GM21515 (cell line): Measurements from ENCODE around the gene PTPRD.
"Not testable (repeated sequence)": the region's sequence is repeated elsewhere in the genome, so short reads cannot be mapped to it uniquely, and the experiment has no call there.

ENCODE experiments used
- ATAC-seq: cut with Tn5 transposase; IDR thresholded peaks from one replicate; pipeline ENCODE4 v1.9.1; 2021; ENCODE audit not compliant: unreplicated experiment

The PTPRD gene

DNA sequence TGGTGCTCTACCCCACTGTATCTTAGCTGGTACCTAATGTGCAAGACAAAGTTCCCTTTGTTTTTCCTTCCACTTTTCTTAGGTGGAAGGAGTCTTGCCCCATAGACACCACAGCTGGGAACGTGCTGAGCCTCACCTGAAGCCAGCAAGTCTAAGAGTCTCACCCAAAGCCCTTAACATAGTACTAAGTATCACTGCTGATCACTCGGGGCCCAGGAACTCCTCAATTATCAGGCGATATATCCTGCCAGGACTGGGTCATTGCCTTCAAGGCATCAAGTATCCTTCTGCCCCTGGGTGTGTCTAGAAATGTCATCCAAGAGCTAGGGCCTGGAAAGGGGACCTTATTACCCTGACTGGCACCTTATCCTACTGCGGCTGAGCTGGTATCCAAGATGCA is 123.9 kb downstream of the PTPRD start:
- ATAC-seq = no peak

DNA sequence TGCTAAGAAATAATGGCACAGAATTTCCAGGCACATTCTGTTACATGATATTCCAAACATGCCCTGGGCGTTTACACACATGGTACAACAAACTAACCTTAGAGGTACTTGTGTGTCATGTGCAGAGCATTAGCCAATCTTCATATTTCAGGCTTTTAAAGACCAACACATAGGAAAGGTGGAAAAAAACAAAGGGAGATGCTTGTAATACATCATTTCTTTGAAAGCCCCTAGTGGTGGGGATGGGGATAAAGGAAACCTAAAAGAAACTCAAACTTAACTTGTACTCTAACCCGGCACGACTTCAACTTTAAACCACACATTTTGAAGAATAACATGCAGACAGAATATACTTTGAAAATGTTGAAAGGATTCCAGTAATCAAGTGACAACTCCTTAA is 133.6 kb downstream of the PTPRD start:
- ATAC-seq = no peak

DNA sequence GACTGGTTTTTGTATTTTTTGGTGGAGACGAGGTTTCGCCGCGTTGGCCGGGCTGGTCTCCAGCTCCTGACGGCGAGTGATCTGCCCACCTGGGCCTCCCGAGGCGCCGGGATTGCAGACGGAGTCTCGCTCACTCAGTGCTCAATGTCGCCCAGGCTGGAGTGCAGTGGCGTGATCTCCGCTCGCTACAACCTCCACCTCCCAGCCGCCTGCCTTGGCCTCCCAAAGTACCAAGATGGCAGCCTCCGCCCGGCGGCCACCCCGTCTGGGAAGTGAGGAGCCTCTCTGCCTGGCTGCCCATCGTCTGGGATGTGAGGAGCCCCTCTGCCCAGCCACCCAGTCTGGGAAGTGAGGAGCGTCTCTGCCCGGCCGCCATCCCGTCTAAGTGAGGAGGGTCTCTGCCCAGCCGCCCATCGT is 163.6 kb downstream of the PTPRD start:
- not testable (repeated sequence) for ATAC-seq

DNA sequence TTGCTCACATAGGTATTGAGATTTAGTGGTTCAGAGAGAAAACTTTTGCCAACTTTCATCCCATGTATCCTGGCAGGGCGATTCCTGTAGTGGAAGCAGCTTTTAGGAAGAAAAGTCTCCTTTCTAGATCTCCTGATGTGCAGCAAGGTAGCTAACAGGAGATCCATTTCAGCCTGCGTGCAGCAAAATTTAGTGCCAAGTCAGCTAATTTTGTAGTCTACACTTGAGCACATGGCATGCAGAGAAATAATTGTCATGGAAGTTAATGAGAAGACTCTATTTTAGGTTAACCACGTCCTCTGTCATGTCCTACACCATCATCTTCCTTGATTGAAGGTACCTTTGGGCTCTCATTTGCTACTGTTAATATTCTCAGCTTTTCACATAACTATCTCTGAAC is 165.8 kb downstream of the PTPRD start:
- no peak for ATAC-seq

DNA sequence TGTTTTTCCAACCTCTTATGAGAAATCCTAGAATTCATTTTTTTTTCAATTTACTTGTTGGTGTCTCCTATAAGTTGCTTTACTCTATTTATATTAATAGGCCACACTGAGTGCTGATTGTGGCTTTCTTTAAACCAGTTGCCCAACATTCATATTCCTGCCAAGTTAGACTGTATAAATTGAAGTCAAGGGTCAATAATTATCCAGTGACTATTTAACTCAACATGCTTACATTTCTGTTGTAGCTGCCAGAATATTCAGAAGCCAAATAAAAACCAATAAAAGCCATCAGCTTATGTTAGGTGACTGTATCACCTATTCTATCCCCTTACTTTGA is 169.0 kb downstream of the PTPRD start:
- ATAC-seq = no peak

DNA sequence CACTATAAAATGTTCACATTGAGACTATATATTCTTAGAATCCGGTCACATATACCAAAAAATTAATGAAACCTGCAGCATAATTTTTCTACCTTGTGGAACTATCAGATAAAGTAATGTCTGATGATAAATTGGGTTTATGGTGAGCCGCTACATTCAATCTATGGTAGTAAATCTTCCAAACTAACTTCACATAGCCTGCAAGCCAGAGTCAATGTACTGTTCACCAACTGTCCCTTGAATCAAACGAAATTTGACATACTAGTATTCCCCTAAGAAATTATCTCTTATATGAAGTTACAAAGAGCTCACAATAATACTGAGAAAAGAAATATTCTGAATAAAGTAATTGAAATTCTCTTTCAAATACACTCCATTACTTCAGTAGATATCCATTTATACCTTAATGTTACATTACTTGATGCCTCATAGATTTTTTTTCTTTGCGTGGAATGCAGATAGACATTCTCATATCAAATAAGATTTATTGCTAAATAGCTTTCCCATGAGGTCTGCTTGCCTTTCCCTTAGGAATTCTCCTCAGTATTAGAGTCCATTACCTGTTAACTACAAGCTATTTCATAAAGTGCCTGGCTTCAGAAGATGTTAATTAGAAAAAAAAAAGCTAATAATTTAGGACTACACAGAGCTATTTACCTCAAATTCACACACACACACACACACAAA is 169.5 kb downstream of the PTPRD start:
- ATAC-seq = no peak

DNA sequence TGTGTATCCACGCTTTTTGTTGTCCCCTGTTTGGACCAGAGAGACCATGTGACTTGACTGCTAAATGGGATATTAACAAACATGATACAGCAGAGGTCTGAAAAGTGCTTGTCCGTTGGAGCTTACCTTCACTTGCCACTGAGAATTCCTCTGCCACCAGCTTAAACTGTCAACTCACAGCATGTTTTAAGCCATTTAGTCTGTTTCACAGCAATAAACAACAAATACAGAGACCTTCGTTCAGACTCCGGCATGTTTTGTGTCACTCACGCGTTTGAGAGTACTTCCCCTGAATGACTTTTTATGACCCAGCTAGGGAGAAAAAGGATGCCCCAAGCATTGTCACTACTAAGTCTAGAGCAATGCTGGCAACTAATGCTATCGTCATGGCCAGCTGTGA is 173.8 kb downstream of the PTPRD start:
- no peak for ATAC-seq

DNA sequence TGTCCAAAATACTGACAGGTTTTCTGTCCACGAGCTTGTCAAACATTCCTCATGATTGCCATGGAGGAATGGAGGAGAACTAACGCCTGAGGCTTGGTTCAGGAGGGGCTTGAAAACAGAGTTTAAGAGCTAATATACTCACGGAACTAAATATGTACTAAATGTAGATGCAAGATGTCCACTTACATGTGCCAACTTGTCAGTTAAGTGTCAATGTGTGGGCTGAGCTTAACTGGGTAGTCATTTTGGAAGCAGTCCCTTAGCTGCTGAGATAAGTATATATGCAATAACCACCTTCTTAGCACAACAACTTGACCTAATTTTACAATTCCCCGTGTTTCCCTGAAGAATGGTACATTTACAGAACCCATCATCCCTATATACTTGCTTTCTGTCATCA is 176.0 kb downstream of the PTPRD start:
- no peak for ATAC-seq

DNA sequence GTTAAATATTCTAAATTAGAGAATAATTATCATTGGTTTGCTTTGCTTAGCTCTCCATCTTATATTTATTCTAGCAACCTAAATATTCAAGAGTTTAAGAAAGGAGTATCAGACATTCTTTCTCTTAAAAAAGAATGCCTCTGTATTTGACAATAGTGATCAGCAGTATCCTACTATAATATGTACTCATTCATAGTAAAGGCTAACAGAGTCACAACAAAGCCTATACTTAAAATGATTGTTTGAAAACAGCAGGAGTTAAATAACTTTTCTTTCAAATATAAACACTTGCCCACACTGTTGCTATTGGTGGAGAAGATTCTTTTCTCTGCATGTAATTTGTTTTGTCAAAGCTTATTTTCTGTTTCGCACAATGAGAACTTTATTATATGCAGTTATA is 178.4 kb downstream of the PTPRD start:
- ATAC-seq = no peak

DNA sequence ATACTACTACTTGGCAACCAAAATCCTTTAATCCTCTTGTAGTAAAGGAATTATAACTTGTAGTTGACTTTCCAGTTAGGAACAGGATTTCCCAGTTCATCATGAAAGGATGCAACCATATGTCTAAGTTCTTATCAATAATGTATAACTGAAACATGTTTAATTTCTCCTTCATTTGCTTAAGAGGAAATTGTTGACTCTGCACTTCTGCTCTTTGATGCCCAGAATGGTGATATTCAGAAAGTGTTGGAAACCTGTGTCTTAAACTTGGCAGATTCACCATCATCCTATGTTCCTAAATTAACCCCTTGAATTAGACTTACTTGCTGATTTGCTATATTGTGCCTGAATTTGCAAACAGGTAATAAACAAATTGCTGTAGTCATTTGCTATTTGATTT is 201.5 kb downstream of the PTPRD start:
- ATAC-seq = no peak

DNA sequence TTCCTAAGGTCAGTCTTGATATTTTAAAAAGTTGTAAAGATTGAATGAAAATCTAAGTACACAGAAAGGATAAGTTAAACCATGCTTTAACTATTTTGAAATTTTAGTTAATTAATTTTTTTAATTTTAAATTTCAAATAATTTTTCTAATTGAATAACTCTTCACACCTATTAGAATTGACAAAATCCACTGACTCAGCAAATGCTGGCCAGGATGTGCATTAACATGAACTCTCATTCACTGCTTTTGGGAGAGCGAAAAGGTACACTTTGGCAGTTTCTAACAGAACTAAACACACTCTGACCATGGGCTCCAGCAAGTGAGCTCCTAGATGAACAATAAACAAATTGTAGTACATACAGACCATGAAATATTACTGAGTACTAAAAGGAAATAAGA is 209.5 kb downstream of the PTPRD start:
- no peak for ATAC-seq

DNA sequence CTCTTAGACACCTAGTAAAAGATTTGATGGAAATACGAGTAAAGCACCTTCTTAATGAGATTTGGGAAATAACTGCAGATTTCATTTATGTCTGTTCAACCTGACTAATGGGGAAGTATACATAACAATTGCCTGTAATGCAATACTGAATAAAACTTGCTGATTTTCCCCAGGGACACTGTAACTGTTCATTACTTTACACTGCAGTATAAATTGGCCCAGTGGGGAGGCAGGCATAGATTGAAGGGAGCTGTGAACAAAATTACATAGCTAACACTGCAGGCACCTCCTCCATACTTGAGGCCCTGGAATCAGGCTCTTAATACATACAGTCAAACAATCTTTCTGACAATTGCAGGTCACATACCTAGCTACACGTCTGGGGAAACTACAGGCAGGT is 216.2 kb downstream of the PTPRD start:
- no peak for ATAC-seq

DNA sequence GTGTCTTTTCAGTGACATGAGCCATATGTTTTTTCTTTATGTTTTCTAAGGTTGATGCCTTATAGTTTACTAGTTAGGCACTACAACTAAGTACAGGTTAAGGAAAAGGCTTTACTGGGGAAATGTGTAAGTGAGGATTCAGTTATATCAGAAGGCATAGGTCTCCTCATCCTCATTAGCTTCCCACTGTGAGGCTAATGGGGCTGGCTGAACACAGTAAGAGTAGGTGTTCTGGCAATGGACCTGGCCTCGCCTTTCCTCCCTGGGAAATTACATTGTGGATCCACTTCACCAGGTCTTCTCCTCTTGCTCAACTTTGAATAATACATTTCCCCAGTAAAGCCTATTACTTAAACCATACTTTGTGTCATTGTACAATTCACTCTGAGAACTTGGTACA is 225.5 kb downstream of the PTPRD start:
- ATAC-seq = no peak

DNA sequence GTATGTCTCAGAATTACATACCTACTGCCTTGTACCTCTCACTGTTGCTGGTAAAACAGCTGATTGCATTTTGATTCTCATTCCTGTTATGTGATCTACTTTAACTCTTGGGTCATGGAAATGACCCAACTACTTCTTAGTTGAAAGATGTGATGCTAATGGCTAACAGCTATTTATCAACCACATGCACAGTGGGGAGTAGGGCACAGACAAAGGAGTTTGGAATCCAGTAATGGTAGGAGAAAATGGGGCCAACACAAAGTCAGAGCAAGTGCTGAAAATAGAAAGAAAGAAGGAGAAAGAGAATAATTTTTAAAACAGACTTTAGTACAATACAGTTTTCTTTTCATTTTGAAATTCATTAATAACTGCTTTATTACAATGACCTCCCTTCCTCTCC is 241.0 kb downstream of the PTPRD start:
- no peak for ATAC-seq

DNA sequence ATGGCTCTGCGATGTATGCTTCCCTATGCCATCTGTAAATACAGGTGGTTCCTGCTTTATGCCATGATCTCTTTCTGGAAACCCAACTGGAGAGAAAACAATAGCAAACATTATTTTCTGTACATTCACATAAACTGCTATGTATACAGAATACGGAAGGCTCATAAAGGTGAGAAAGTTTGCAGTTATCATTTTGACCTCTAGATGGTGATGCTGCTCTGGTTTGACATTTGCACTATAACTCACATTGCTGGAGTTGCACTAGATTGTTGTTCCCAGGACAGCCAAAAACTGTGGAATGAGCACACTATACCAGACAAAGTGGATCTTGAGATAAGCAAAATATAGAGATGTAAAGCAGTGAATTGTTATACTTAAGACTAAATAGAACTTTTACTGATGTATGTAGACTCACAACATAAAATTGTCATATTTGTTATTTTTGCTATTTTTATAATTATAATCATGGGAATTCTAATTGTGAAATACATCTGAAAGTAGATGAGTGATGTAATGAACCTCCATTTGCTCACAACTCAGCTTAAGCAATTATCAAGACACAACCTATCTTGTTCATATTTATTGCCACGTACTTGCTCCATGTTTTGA is 246.5 kb downstream of the PTPRD start:
- ATAC-seq = peak; percentile 89

DNA sequence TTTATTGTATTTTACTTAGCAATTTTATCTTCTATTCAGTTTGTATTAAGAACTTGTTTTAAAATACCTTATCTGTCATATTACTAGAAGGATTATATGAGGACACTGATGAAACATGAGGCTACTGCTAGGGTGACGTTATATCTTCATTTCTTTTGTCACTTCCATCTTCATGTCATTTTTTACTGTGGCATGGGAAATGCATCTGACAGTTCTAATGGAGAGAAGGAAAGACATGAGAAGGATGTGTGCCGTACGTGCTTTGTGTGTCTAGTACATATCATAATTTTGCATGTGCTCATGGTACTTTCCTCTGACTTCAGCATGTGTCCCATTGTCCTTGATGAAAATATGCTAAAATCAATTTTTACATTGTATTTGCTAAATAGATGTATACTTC is 258.2 kb downstream of the PTPRD start:
- no peak for ATAC-seq

DNA sequence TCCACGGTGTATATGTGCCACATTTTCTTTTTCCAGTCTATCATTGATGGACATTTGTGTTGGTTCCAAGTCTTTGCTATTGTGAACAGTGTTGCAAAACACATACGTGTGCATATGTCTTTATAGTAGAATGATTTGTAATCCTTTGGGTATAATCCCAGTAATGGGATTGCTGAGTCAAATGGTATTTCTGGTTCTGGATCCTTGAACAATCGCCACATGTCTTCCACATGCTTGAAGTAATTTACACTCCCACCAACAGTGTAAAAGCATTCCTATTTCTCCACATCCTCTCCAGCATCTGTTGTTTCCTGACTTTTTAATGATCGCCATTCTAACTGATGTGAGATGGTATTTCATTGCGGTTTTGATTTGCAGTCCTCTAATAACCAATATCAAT is 267.2 kb downstream of the PTPRD start:
- ATAC-seq = not testable (repeated sequence)

DNA sequence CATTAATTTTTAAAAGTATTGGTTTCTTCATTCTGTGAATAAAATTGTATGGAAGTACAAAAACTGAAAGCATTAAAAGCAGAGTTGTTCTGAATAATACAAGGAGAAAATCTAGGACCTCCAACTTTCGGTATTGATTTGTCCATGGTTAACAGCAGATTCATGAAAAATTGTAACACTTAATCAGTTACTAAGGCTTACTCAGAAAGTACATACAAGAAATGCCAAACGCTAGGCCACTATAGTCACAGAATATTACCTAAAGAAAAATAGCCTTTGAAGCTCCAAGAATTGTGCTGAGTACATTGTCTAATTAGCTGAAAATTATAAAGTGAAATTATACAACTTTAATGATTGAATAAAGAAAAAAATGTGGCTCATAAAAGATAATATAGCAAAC is 271.7 kb downstream of the PTPRD start:
- ATAC-seq = no peak

DNA sequence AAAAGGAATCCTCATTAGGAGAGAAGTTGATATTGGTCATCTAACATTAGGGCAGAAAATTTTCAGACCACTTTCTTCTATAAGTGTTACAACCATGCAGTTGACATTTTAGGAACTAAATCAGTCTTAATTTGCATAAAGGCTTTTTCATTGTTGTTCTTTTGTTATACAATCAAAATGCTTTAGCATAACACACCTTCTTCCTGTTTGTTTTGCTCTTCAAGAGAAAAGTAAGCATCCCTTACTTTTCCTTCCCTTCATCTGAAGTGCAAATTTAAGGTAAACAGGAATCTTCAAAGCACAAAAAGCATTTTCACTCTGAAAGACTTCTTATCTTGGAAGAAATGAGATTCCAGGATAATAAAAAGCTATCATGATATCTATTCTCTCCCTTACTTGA is 273.6 kb downstream of the PTPRD start:
- no peak for ATAC-seq

DNA sequence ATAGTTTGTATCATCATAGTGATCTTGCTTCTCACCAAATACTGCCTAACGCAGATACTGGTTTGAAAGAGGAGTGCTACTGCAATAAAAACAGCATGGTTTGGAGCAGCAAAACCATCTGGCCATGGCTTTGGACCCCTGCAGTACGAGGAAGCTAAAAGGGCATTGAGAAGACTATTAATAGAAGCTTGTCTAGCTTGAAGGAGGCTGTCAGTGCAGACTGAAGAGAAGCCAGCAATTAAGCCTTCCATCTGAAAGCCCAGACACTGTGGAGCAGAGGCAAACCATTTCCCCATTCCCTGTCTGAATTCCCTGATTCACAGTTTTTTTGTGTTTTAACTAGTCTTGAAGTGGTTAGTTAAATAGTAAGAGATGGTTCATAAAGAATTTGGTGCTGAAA is 281.6 kb downstream of the PTPRD start:
- no peak for ATAC-seq

DNA sequence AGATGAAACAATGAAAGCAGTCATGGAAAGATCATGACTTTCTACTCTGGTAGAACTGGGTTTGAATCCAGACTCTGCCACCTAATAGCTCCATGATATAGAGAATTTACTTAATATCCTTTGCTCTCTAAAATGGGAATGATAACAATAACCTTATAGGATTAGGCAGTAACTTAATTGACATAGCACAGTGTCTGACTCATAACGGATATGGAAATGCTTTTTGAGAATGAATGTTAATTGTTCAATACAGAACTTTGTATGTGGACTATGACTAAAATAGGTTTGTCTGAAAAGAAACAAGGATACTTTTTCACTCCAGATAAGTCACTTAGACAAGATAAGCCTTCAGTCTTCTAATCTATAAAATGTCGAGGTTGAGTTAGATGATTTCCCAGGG is 330.7 kb downstream of the PTPRD start:
- ATAC-seq = no peak

DNA sequence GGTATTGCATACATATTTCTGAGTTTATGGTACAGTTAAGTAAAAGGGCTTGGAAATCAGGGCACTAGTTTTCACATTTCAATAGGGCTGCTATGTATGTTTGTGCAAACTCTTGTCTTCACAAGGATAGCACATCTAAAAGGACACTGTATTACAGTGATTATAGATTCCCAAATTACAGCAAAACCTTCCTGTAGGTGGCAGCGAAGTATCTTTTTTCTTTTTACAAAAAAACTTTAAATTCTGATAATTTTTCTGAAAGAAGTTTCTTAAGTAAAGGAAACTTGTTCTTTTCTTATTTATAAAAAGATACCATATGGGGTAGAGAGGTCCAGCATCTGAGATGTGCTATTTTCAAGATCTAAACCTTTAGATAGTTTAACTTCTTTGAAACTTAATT is 337.8 kb downstream of the PTPRD start:
- ATAC-seq = no peak

DNA sequence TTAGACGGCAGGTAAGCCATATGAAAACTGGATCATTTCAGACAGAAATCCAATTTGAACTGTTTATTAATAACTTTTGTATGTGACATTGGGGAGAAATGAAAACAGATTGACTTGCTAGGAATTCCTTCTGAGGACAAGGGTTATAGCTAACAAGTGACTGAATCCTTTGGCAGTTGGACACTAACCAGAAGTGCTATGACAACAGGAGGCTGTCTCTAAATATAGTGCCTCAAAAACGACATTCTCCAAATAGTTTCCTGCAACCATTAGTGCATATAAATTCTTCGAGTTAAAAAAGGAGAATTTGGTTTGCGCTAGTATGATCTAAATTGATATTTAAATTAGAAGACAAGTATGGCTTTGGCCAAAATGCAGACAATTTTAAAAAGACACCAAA is 338.6 kb downstream of the PTPRD start:
- no peak for ATAC-seq
